Epithelial cell of prostate (primary cell): ENCODE measurements around the gene AGAP1.

Experiments used
- DNase-seq: peaks from one replicate; pipeline ENCODE4 v3.0.0-alpha.2; 2011; ENCODE audit warnings: low read depth, low spot score
- H3K27ac ChIP-seq: fragments of 450-650 bp; 2 replicates; pipeline ENCODE4 v1.5.1; 2017; ENCODE audit warnings: mild to moderate bottlenecking

The AGAP1 gene

DNA sequence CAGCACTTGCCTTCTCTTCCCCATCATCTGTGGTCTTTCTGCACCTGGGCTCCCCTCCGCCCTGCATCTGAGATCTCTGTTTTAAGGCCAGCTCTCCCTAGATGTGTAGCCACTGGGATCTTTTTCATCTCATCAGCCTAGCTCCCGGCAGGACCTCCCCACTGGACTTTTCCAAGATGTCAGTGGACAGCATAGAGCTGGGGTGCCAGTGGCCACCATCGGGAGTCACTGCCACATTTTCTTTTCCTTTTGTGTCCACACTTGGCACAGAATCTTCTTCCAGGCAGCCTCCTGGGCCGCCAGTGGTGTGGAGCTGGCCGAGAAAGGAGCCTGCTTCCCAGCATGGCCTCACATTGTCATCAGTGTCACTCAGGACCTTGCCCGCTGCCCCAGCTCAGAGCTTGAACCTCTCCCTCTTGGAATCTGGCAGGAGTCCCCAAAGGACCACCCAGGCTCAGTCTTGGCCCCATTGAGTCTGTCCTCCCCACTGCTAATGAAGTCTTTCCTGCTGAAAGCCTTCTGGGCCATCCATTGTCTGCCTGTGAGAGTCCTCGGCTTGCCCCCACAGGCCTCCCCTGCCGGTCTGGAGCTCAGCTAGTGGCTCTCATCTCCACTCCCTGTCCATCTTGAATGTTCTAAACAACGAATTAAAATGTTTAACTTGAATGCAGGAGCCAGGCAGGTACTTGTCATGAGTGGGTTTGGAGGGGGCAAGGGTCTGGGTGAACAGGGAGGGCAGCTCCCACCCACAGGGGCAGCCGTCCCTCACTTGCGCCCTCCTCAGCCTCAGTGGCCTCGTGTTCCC, 349.9 kb downstream of the AGAP1 start:
- no peak for DNase-seq
- no peak overlapping the region for H3K27ac ChIP-seq

DNA sequence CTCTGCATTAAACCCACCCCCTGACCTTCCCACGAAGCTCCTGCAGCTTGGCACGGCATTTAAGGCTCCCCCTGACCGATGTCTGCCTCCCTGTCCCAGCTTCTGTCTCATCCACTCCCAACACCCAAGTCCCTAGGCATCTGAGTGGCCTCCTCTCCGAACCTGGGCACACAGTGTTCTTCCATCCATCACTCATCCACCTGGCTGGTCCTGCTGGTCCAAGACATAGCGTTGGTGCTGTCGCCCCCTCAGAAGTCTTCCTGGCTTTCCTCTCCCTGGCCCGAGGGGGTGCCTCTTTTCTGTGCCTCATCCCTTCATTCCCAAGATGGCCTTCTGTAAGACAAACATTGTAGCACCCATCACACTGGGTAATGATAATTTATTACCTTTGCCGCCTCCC, 350.7 kb downstream of the AGAP1 start:
- no peak for DNase-seq
- H3K27ac ChIP-seq, result no peak overlapping the region

DNA sequence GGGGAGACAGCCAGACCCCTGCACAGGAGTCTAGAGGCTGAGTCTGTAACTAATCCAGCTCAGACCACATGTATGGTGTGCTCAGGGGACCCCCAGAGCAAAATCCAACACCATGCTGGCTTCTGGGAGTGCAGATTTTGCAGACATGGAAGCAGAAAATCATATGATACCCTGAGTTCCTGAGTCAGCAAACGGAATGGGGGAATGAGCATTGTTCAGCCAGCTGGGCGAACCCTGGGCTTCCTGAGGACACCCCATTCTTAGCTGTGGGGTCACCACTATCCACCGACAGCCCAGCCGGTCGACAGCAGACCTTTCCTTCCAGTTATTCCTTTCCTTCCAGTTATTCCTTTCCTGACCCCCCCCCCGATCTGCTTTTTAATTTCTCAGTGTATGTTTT, 351.4 kb downstream of the AGAP1 start:
- no peak overlapping the region for H3K27ac ChIP-seq
- DNase-seq, result no peak

DNA sequence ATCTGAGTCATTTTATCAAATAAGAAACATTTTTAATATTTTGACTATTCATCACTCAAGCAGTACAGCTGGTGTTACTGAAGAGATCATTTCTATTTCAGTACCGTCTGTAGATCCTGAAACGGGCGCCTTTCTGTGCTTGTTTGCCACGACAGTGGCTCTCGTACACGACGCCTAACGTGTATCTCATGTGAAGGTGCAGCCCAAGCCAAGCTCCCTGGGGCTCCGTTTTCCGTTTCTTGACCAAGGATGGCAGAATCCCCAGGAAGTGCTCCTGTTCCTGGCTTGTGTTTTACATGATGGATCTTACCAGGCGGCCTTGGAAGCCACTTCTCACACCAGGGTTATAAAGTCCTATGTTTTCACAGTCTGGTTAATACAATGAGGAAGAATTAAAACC, 353.7 kb downstream of the AGAP1 start:
- DNase-seq, result no peak
- H3K27ac ChIP-seq, result no peak overlapping the region

DNA sequence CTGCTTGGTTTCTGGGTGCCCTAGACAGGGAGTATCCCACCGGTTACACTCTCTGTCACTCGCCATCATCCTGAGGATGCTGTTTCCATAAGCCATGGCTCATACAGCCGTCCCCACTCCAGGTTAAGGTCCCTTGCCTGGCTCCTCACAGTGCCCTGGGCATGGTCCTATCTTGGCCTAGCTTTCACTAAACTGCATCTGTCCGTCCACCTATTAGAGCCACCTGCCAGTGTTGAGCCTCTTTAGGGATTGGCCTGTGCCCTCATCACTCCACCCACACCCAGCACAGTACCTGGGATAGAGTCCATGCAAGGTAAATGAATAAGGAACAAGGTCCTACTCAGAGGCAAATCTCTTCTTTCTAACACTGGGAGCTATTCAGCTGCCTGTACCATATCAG, 354.2 kb downstream of the AGAP1 start:
- no peak for DNase-seq
- no peak overlapping the region for H3K27ac ChIP-seq

DNA sequence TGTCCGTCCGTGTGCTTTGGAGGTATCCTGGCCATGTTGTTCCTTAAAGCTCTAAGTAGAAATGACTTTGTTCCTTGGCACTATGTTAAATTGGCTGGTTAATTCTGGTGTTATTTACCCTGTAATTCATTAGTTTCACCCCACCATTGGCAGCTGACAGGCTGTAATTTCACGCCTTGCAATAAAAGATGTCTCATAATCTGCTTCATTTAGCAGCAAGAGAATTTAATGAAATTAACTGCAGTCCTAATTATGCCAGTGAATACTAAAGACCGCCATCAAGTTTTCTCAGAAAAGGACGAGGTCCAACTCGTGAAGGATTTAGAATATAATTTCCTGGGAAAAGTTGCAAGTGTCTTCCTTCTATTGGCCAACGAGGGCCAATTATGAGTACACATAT, 355.1 kb downstream of the AGAP1 start:
- no peak overlapping the region for H3K27ac ChIP-seq
- DNase-seq, result no peak

DNA sequence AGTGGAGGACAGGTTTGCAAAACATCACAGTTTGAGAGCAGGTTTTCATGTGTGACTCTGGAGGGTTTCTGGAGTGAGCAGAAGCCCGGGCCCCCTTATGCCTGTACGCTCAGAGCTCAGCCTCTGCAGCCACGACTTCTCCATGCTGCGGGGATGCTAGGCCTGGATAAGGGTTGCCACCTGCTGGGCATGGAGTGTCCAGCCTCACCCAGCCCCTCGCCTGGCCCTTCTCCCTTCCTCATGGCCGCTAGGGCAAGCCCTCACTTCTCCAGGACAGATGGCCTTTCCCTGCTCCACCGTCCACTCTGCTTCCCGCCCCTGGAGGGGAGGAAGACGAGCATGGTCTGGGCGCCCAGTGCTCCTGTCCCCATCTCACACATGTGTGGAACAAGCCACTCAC, 355.6 kb downstream of the AGAP1 start:
- H3K27ac ChIP-seq, result no peak overlapping the region
- DNase-seq, result no peak

DNA sequence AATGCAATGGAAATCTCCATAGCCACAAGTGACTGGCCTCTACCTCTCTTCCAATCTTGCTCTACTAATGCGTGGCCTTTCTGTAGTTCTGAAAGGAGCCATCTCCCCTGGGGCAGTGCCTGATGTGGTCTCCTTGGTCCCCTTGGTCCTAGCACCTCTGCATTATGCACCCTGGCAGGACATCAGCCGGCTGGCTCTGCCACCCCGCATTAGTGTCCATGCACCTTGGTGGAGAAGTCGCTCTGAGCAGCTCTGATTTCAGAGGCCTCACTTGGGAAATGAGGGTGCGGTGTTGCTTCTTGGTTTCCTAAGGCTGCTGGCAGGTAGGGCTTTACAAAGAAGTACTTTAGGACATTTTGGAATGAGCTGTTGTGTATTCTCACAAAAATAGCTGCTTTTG, 356.4 kb downstream of the AGAP1 start:
- no peak for DNase-seq

DNA sequence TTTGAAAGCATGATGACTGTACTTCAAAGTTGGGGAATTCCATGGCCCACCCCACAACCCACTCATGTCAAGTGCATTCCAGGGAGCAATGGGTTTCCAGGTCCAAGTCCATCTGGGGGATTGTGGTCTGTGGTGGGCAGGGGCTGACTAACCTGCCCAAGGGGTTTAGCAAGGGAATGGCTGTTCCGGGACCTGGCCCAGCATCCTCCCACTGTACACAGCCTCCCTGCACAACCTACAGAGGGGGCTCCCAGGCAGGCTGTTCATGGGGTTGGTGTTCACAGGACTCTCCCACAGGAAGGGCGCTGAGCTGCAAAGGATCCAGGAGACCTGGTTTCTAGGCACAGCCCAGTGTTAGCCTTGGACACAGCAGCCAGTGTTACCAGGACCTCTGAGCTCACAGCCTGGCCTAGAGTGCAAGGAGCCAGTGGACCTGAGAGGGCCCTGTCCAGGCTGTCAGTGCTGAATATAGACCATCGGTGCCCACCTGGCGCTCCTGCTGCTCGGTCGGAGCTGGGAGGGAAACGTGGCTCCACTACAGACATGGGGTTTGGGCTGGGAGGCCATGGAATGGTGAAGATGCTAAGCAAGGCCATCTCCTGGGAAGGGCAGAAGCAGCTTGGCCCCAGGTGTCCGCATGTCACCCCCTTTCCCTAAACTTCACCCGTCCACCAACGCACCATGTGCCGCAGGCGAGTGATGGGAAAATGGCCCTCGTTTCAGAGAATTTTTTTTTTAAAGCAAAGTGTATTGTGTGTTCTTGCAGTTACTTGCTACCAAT, 357.1 kb downstream of the AGAP1 start:
- no peak for DNase-seq
- no peak overlapping the region for H3K27ac ChIP-seq

More for the DNA sequence above, 356.4 kb downstream of the AGAP1 start:
- no peak overlapping the region for H3K27ac ChIP-seq

DNA sequence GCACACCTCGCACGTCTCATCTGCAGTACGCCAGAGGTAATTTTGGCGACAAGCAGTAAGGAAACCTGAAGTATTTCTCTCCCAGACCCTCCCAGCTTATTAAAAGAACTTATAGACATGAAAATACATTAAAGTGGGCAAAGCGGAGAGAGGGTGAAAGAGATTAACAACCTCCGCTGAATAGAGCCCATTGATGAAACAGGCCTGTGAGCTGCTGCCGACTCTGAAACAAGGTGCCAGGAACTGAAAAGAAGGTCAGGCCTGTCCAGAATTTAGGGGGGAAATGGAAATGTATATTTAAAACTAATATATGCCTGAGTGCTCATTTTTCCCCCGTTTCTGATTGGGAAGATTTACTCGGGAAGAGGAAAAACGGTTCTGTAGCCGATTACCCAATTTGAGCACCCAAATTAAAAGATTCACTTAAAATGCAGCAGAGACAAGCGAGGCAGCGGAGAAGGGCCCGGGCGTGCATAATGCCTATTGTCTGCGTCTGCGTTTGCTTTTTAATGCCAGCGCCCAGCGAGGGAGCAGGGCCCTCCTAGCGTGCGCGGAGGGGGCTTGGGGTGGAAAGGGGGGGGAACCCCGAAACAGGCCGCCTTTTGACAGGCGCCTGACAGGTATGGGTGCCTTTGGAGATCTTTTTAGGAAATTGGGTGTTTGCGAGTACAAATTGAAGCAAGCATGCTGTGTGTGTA, 358.1 kb downstream of the AGAP1 start:
- H3K27ac ChIP-seq, result no peak overlapping the region
- no peak for DNase-seq

DNA sequence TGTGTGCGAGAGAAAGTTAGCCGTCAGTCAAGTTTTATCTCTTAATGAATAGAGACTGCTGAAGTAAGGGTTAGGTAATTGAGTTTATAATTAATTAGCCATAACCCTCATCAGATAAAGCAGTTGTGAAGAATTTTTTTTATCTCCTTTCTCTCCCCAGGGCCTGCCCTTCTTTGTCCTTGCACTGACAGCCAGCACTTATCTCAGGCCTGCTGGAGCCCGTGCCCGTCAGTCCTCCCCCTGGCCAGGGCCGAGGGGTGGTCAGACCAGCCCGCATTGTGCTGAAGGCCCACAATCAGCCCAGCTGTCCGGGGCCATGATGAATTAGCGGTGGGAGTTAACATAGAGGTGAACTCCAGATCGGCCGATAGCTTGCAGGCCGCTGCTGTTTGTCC, 358.7 kb downstream of the AGAP1 start:
- H3K27ac ChIP-seq, result no peak overlapping the region

DNA sequence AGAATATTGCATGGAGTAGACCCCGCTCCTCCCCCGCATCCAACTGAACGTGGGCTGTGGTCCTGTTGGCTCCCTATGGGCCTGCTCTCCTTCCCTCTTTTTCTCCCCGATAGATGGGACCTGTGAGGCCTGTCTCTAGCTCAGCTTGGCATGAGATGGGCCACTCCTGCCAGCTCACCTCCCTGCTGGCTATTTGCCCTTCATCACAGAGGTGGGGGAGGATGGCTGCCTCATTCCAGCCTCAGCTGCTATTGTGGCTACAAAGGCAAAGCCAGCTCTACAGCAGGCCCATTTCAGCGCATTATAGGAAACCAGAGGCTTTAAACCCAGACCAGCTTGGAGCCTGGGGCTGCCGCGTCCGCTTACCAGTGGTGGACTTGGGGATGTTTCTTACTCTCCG, 360.4 kb downstream of the AGAP1 start:
- DNase-seq, result no peak
- no peak overlapping the region for H3K27ac ChIP-seq

More for the DNA sequence above, 358.7 kb downstream of the AGAP1 start:
- DNase-seq, result no peak

DNA sequence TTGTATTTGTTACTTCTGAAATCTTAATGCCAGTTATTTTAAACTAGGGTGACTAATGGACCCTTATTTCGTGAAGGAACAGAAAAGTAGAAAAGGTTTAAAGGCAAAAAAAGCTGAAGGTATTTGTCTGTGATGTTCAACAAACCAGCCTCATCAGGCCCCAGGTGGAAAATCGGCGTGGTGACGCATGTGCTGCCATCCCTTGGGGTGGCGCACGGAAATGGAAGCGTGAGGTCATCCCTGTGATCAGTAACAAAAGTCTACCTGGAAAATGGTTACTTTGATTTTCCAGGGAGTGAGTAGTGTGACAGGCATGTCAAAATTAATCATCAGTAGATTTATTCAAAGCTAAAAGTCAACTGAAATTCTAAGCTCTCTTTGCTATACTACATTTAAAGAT, 361.2 kb downstream of the AGAP1 start:
- DNase-seq, result no peak
- no peak overlapping the region for H3K27ac ChIP-seq

DNA sequence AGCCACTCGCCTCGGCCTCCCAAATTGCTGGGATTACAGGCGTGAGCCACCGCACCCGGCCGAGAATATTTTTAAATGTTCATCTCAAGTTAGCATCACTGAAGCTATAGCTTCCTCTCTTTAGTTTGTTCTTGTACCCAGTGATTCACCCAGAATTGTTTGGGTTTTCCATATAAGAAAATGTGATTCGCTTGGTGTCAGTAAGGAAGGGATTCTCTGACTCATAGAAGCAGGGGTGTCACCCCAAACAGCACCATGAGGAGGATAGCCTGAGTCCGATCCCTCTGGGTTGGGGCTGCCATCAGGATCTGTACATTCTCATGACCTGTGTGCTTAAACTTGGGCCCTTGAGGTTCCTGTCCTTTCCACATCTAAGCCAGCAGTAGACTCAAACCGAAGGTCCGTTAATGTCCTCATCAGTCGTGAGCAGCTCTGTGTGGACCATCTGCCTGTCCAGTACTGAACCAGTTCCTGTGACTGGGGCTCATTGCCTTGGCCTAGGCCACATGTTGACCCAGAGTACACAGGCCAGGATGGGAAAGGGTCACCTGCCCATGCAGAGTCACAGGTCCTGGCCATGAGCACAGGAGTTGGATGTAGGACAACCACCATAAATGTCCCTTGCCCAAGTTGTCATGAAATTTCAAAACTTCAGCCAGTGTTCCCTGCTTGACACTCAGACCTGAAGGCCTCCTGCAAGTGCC, 362.5 kb downstream of the AGAP1 start:
- no peak for DNase-seq
- H3K27ac ChIP-seq, result no peak overlapping the region

DNA sequence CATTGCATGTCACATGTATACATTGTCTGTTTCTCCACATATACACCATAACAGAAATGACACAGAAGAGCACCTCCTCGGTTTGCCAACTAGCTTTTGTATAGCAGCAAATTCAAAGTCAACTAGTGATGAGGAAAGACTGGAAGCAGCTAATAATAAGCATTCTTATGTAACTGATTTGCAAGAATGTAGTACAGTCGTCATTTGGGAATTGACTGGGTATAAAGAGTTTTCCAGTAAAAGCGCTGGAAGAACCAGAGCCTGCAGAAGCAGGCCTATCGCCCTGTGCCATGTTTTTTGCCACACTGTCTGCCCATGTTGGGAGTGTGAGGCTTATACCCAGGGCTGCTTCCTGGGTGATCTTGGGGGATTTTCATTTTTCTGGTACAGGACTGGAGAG, 363.8 kb downstream of the AGAP1 start:
- DNase-seq, result no peak
- H3K27ac ChIP-seq, result no peak overlapping the region

DNA sequence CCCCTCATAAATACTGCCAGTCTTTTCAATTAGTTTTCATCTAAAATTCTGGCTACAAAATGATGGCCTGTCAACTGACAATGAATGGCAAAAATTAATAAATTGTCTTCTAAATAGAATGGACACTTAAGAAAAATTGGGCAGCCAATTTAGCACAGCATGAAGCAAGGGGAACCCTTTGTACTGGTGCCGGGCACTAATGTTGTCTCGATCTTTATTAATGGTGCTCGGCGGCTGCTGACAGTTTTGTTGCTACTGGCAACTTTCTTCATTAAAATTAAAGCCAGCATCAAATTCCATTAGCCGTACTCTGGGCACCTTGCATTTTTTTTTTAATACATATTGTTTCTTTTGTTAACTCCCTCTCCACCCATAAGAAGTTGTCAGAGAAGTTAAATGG, 365.0 kb downstream of the AGAP1 start:
- no peak overlapping the region for H3K27ac ChIP-seq
- no peak for DNase-seq

DNA sequence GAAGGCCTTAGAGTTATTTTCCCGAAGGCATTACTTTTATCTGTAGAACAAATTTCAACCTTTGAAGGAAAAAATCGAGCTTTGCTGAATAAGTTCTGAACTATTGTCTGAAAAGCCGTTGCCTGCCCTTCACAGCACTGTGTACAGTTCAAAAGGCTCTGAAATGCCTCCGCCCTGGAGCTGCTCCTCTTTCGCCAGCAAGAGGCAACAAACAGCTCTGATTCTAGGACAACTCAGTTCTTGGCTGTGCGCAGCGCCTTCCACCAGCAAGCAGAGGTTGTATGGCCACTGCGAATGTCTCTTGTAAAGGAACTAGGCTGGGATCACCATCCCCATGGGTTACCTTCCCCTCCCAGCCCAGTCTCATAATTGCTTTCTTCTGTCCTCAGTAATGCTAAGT, 365.8 kb downstream of the AGAP1 start:
- H3K27ac ChIP-seq, result no peak overlapping the region
- DNase-seq, result no peak

DNA sequence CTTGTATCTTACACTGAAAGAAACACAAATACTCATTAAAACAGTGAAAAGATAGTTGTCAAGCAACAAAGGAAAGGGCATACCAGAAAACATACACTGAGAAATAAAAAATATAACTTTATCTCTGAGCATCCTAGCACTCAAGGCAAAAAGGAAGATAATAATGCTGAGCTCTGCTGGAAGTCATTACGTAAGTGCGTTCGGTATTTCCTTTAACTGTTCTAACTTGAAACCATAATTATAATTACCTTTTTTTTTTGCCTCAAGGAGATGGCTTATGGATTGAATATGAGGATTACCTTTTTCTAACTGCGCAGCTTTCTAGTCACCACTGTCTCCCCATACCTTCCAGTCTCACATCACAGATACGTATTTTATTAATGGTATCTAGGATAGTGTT, 366.3 kb downstream of the AGAP1 start:
- no peak overlapping the region for H3K27ac ChIP-seq
- DNase-seq, result no peak

DNA sequence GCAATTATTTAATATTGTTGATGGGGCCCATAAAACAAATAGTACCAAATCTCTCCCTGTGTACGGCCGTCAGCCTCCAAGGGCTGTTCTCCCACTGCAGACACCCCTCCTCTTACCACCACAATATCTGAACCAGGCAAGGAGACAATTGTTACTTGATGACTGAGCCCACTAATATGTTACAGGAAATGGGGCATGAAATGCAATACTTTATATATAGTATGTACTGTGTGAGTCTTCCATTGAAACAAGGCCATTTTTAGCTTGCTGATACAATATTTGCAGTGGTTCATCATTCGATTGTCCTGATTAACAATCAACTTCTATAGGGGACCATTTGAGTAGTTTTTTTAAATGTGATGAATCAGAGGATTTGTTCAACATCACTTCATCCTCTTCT, 367.0 kb downstream of the AGAP1 start:
- no peak for DNase-seq
- H3K27ac ChIP-seq, result no peak overlapping the region

DNA sequence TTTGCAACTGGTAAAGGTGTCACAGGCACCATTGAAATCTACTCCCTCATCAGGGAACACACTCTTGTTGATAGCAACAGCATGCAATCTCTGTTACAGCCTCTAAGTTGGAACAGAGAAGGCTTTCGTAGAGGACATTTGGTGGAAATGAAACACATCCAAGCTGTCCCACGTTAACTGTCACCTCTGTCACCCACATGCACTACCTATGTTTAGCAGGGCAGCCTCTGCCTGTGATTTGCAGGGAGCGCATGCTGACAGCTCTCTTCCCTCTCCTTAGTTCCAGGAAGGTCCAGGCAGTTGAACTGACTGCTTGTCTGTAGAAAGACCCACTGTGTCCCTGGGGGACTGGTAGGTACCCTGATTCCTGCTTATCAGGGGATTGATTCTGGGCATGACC, 367.5 kb downstream of the AGAP1 start:
- no peak for DNase-seq

DNA sequence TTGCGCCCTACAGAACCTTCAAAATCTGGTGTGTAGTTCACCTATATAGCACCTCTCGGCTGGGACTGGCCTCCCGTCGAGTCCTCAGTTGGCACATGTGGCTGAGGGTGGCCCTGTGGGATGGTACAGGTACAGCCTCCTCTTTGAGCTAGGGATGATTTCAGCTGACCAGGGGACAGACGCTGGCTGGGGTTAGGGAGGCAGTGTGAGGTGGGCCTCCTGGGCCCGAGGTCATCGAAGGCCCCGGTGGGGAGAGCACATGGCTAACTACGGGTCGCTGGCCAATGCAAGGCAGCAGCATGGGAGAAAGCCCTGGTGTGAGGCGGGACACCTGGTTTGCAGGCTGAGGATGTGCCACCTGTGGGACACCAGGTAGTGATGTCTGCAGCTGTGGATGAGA, 369.6 kb downstream of the AGAP1 start:
- H3K27ac ChIP-seq, result no peak overlapping the region

More for the DNA sequence above, 367.5 kb downstream of the AGAP1 start:
- H3K27ac ChIP-seq, result no peak overlapping the region

More for the DNA sequence above, 369.6 kb downstream of the AGAP1 start:
- DNase-seq, result no peak
